ENCODE data around the gene ZNF710. TPM values are rescaled to one million over a fixed set of nuclear protein-coding genes. Genes with fewer than 3 reads are reported as not detected.

Gene ZNF710
- polyA plus RNA-seq, 4 donors = 20.3 to 24.9 (median 23.0) TPM

DNA sequence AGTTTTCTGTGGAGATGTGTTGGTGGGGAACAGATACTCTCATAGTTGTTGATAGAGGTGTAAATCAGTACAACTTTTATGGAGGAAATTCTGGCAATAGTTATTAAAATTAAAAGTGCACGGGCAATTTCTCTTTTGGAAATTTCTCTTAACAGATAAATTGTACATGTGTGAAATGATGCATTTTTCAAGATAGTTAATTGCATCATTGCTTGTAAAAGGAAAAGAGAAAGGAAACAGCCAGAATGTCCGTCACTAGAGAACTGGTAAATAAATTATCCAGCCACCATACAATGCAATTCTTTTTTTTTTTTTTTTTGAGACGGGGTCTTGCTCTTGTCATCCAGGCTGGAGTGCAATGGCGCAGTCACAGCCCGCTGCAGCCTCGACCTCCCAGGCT lies 14.2 kb downstream of the ZNF710 start:
- DNase-seq (ENCODE audit: low read depth in 4 of 4, low spot score in 3 of 4) = no peak

DNA sequence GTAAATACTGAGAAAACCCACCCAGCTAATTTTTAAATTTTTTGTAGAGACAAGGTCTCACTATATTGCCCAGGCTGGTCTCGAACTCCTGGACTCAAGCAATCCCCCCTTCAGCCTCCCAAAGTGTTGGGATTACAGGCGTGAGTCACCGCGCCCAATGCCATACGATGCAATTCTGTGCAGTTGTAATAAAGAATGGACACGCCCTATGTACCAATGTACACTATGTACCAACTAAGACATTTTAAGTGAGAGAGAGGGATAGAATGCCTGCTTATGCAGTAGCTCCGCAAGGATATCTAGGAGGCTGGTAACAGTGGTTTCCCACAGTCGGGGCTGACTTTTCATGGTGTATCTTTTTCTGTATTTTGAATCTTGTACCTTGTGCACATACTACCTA lies 14.6 kb downstream of the ZNF710 start:
- no peak for DNase-seq (ENCODE audit: low read depth in 4 of 4, low spot score in 3 of 4)

DNA sequence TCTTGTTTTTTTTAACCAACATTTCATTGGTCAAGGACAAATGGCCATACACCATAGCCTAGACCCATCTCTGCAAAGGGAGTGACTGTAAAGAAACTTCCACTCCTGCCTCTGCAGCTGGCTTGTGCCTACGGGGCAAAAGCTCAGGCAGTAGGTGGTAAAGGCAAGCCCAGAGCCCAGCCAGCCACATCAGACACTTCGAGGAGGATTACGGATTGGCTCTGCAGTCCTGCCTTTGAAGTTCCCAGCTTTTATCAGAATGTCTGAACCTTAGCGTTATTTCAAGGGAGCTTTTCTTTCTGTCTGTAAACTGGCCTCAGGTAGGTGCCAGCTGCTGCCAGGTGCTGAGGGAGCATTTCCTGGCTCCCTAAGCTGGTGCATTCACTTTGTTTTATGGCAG lies 15.6 kb downstream of the ZNF710 start:
- DNase-seq (ENCODE audit: low read depth in 4 of 4, low spot score in 3 of 4) = no peak

DNA sequence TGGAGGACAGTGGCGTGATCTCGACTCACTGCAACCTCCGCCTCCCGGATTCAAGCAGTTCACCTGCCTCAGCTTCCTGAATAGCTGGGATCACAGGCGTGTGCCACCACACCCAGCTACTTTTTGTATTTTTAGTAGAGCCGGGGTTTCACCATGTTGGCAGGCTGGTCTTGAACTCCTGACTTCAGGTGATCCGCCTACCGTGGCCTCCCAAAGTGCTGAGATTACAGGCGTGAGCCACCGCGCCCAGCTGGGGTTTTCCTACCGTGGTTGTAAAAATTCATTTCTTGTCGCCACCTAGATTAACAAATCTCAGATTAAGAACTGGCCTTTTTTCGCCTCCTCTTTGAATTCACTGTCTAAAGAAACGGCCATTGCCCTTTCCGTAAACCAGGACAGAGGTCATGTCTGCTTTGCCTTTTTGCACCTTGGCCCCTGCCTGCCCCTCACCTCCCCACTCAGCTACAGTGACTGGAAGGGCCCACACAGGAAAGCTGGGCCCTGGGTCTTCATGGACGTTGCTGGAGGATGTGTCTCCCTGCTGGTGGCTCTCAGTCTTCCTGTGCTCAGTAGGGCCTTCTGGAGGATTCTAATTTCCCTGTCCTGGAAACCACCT lies 17.2 kb downstream of the ZNF710 start:
- DNase-seq (ENCODE audit: low read depth in 4 of 4, low spot score in 3 of 4) = no peak

DNA sequence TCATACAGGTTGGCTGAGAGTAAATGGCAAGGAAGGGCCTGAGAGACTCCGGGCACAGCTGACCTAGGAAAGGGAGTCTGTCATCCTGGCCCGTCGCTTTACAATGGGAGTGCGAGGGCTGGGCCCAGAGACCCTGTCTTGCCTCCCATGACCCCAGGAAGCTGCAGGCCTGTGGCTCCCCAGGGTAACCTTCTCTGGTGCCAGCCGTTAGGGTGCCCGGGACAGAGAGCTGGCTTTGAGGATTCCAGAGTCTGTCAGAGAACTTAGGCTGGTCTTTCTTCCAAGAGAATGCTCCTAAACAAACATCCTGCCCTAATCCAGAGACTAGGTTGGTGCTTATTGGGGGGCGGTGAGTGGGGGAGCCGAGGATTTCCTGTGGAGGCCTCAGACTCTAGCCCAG lies 18.5 kb downstream of the ZNF710 start:
- no peak for DNase-seq (ENCODE audit: low read depth in 4 of 4, low spot score in 3 of 4)

DNA sequence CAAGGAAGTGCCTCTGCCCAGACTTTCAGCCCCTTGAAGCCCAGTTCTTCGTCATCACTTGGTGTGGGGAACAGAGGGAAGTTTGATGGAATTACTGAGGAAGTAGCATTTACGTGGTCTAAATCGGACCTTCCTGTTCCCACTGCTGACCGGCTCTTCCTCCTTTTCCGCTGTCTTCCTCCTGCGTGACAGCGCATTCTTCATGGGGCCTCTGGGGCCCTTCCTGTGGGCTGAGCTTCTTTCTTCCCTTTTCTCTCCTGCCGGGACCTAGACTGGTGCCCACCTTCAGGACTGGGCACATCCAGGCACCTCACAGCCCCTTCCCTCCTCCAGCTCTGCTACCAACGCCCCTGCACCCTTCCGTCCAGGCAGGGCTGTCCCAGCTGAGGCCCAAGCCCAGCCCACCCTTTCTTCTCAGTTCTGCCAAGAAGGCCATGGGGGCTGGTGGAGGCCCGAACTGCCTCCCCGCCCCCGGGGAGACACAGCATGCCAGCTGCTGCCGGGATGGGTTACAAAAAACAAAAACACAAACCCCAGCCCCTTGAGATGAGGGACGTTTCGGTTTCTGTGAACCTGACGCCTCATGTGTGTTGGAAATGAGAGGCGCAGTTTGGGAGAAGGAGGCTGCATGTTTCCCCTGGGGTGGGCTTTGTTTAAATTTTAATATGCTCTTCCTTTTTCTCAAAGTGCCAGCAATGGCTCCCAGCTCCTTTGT lies 19.1 kb downstream of the ZNF710 start:
- no peak for DNase-seq (ENCODE audit: low read depth in 4 of 4, low spot score in 3 of 4)

DNA sequence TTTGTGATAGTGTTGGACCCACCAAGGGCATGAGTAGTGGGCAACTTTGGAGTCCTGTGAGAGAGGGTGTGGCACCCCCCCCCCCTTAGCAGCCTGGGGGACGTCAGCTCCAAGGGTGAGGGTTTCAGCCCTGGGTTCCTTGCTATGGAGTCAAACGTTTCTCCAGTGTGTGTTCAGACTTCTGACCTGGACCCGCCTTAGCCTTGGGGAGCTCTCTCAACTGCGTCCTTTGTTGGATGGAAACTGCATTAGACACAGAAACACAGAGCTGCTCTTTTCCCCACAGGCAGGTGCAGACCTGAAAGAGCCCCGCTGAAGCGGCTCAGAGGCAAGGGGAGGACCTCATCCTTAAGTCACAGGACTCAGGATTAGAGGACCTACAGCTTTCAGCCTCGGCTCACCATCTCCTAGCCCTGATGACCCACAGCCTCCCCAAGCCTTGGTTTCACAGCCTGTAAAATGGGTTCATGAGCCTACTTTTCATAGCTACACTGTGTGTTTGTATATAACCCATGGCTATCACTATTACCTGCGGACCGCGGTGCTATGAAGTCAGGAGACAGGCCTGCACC lies 19.9 kb downstream of the ZNF710 start:
- DNase-seq (ENCODE audit: low read depth in 4 of 4, low spot score in 3 of 4) = no peak

DNA sequence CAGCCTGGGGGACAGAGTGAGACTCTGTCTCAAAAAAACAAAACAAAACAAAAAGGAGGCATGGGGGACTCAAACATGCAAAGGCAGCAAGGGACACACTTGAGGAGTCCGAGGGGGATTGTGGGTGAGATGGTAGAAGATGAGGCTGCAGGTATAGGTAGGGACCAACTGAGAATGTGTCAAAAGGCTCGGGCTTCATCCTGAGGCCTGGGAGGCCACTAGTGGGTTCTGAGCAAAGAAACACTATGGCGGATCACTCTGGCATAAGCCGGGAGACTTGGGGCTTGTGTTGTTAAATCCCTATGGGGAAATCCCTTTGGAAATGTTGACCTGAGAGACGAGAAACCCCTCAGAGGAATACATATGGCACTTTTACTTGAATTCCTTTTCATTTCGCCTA lies 21.2 kb downstream of the ZNF710 start:
- no peak for DNase-seq (ENCODE audit: low read depth in 4 of 4, low spot score in 3 of 4)

DNA sequence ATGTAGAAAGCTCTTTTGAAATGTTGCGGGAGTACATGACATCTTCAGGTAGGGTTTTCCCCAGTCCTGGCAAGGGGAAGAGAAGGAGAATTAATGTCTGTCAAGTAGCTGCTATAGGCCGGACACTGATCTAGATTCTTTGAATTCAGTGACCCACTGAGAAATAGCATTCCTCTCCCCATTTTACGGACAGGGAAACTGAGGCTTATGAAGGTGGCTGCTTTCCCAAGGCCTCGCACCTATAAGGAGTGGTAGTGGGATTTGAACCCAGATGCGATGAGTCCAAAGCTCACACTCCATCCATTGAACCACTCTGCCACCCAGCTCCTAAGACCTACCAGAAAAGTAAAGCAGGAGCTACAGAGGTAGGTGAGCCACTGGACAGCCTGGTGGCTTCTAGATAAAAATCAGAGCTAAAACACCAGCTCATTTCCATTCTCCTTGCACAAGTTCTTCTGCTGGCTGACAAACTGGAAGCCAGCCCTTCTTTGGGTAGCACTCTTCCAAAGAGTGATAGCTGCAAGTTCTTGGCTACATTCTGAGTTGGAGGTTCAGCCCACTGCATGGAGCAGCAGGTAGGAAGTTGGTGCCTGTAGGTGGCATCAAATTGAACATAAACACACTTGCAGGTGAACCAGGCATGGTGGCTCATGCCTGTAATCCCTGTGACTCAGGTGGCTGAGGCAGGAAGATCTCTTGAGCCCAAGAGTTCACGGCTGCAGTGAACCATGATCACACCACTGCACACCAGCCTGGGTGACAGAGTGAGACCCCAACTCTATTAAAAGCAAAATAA lies 22.0 kb downstream of the ZNF710 start:
- DNase-seq (ENCODE audit: low read depth in 4 of 4, low spot score in 3 of 4) = no peak

DNA sequence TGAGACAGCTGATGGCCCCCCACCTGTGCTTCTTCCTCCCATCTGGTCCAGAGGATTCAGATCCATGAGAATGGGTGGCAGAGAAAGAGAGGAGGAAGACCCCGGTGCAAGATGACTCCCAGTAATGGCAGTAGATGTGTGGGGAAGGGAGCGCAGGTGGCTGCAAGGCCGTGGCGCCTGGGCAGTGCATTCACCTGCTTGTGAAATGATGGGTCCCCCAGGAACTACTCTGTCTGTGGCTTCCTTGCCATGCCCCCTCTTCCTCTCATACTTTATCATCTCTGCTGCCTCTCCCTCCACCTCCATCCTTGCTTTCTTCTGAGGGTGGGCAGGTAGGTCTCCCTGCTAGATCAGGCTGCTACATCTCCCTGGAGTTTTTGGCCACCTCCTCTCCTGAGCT lies 23.3 kb downstream of the ZNF710 start:
- DNase-seq (ENCODE audit: low read depth in 4 of 4, low spot score in 3 of 4) = no peak

DNA sequence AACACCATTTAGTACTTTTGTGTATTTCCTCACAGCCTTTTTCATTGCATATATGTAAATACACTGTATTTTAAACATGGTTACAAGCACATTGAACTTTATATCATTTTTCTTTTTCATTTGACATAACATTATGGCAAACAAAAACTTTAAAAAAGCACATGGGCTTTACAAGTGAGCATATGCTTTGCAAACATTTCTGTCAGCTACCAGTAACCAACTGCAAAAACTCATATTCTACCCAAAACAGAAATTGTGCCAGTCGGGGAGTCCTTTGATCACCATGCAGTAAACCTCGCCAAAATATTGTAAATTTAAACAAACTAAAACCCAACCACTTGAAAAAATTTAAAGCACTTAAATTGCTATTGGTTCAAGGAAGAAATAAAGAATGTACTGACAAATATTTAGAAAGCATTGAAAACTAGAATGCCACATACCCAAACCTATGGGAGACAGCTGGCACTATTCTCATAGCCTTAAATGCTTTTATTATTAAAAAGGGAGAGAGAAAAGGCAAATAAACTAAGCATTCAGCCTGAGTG lies 24.4 kb downstream of the ZNF710 start:
- DNase-seq (ENCODE audit: low read depth in 4 of 4, low spot score in 3 of 4) = no peak

DNA sequence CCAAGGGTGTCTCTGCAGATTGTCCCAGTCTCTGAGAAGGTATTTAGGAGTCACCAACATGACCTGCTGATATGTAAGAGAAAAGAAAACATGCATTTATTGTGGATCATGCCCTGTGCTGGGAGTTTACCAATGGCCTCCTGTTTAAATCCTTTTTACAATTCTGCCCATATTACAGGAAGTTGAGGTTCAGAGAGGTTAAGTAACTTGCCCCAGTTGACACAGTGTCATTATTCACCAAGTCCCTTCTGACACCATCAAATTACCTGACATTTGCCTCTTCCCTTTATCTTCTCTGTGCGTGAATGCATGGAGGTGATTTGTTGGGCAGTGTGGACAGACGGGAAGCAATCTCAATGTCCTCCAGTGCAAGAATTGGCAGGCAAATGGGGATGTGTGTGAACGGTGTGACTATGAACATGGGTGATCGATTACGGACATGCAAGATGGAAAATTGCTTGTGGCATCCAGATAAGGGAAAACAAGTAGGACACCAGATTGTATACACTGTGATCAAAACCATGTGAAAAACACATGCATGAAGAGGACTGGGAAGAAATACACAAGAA lies 27.3 kb downstream of the ZNF710 start:
- no peak for DNase-seq (ENCODE audit: low read depth in 4 of 4, low spot score in 3 of 4)

DNA sequence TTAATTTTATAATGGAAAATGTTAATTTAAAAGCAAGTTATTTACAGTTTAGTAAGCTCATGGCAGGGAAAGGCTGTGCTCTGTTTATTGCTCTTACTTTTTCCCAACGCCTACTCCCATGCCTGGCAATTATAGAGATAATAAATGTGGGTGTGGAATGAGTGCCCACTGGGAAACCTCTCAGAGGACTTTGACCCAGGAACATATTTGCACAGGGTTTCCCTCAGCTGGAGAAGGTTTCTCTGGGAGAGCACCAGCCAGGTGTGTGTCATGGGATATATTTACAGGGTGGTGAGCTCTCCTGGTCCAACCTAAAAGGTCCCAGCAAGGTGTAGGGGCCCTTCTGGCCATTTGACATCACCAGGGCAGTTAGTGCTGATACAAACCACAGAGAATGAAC lies 27.9 kb downstream of the ZNF710 start:
- no peak for DNase-seq (ENCODE audit: low read depth in 4 of 4, low spot score in 3 of 4)

DNA sequence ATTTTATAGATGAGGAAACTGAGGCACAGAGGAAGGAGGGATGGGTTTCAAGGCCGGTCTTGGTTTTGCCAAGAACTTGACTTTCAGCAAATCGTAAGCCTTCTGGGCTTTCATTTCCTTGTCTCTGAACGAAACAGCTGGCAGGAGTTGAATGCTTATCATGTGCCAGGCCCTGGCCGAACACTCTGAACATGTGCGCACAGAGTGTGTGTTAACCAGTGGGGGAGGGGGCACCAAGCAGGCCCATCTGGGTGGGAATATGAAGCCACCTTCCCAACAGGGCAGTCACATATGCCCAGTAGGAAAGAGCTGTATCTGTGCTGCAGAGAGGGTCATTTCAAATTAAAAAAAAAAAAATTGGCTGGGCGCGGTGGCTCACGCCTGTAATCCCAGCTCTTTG lies 29.3 kb downstream of the ZNF710 start:
- no peak for DNase-seq (ENCODE audit: low read depth in 4 of 4, low spot score in 3 of 4)

DNA sequence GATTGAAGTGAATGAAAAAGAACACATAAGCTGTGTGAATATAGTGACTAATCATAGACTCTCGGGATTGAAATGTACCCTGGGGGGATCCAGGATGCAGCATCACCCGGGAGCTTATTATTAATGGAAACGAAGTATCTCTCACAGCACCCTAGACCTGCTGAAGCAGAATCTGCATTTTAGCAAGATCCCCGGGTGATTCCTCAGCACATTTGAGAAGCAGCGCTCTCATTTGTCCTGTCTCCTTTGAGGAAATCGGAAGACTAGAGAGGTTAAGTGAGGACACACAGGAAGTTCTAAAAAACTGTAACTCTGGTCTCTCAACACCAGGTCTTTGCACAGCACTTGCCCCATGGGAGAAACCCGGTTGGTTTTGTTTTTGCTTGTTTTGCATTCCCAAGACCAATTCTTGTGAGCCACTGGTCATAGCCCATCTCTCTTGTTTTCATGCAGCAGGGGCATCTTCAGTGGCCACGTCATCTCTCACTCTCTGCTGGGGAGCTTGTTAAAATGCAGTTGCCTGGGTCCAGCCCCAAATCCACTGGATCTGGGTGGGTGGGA lies 30.2 kb downstream of the ZNF710 start:
- DNase-seq (ENCODE audit: low read depth in 4 of 4, low spot score in 3 of 4) = no peak

DNA sequence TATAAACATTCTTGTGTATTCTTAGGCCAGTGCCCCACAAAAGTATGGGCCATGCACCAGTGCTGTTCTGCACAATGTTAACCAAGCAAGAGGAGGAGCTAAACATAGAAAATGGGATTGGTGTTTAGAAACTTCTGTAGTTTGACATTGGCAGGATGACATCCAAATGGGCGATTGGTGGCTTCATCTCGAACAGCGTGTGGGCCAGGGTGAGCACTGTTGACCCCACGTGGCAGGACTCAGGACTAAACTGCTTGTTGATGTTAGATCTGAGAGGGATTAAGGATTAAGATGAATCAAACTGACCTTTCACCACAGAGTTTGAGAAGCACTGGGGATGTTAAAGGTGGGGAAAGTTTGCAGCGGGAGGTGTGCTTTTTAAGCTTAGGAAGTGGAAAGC lies 31.9 kb downstream of the ZNF710 start:
- DNase-seq (ENCODE audit: low read depth in 4 of 4, low spot score in 3 of 4) = no peak

DNA sequence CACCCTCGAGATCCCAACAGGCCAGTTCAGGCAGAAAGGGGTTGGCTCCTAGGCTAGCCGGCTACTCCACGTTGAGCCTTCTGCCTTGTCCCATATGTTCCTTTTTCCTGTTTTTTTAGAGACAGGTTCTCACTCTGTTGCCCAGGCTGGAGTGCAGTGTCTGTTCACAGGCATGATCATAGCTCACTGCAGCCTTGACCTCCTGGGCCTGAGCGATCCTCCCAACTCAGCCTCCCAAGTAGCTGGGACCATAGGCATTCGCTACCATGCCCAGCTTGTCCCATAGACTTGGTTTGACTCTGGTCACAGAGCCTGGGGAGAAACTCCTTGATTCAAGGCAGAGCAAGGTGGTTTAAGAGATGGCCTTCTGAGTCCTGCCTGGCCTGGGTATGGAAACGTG lies 32.3 kb downstream of the ZNF710 start:
- no peak for DNase-seq (ENCODE audit: low read depth in 4 of 4, low spot score in 3 of 4)

DNA sequence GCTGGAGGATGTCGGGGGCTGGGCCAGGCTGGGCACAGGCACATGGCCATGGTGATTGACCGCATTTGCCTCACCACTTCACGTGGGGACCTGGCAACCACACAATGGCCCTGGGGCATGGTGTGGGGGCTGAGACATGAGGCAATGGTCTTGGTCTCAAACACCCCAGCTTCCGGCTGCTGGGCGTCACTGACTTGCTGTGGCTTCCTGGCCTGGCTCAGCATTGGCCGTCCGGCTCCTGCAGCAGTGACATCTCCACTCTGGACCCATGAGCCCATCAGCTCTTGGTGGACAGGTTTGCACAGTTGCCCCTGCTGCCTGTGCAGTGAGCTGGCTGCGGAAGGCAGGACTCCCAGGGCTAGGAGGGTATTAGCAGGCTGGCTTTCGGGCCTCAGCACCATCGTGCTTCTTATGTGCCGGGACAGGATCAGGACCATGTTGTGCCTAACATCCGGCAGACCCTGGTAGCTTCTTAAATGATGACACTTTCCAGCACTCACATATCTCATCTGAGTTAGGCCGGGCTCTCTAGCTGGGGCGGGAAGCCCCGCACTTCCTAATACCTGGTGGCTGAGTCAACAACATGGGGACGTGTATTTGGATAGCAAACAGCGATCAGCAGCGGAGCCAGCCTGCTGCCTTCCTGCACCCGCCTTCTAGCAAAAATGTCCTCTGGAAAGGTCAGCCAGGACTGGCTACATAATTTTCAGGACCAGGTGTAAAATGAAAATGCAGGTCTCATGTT lies 34.1 kb downstream of the ZNF710 start:
- no peak for DNase-seq (ENCODE audit: low read depth in 4 of 4, low spot score in 3 of 4)

DNA sequence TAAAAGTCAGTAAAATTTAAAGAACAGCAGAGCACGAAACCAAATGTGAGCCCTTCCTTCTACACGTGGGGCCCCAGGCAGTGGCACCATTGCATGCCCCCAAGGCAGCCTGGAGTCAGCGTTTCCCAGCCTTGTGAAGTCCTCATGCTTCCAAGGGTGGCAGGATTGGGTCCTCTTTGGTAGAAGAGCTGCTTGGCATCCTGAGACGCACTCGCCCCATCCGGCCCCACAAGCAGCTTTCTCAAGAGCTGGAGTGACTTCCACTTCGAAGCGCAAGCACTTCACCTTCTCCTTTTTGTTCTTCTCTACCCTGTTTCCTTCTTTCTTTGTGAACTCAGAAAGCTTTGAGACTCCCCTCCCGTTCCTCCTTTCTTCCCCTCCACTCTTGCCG lies 34.7 kb downstream of the ZNF710 start:
- DNase-seq (ENCODE audit: low read depth in 4 of 4, low spot score in 3 of 4) = no peak

DNA sequence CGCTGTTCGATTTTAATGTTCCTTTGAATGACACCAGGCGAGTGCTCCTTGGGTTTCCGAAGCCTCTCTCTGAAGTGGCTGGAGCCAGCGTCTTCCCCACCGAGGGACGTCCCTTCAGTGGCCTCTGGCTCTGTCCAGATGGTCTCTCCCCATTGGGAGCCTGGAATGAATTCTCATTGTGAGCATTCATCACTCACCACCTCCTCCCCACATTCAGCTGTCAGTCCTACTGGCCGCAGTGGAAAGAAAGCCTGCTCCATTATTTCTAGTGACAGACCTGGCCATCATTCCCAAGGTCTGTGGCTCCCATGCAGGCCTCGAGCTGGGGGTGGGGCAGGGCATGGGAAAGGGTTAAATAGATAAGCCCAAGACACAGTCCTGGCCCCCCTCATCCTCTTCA lies 35.2 kb downstream of the ZNF710 start:
- no peak for DNase-seq (ENCODE audit: low read depth in 4 of 4, low spot score in 3 of 4)
